T-helper 1 cell treated with Interleukin-12 subunit alpha and Interleukin-12 subunit beta and Interleukin-4 antibody, amounts not matched to agents 30 μg/mL and 1 μg/mL, for 36 hours (primary cell): Measurements from ENCODE around the gene RANBP9.

ENCODE experiments used
- H3K27ac Mint-ChIP-seq: one replicate; pipeline ENCODE4 v1.8.0; 2021; ENCODE audit warnings: mild to moderate bottlenecking, mixed read lengths
- H3K27me3 Mint-ChIP-seq: one replicate; pipeline ENCODE4 v1.8.0; 2021; ENCODE audit warnings: low read depth, mixed read lengths
- H3K36me3 Mint-ChIP-seq: one replicate; pipeline ENCODE4 v1.8.0; 2021; ENCODE audit warnings: low read depth, mixed read lengths
- H3K4me1 Mint-ChIP-seq: one replicate; pipeline ENCODE4 v1.8.0; 2021; ENCODE audit warnings: low read depth, mixed read lengths
- H3K4me3 Mint-ChIP-seq: one replicate; pipeline ENCODE4 v1.8.0; 2021; ENCODE audit warnings: mild to moderate bottlenecking, moderate library complexity, mixed read lengths
- H3K9me3 Mint-ChIP-seq: one replicate; pipeline ENCODE4 v1.8.0; 2021; ENCODE audit warnings: mixed read lengths

RANBP9 gene

GRCh38 chr6:13574149-13574570 is 137.5 kb downstream of the RANBP9 start:
- Mint-ChIP-seq H3K27me3 (no peaks in the 10 kb centered on the region), H3K27ac (peak overlapping the region; percentile 100), H3K4me1 (peaks cover 14% of the 10 kb centered on the region), H3K9me3 (peaks cover 6% of the 10 kb centered on the region), H3K4me3 (peak overlapping the region; percentile 99), H3K36me3 (peaks cover 1% of the 10 kb centered on the region)

DNA sequence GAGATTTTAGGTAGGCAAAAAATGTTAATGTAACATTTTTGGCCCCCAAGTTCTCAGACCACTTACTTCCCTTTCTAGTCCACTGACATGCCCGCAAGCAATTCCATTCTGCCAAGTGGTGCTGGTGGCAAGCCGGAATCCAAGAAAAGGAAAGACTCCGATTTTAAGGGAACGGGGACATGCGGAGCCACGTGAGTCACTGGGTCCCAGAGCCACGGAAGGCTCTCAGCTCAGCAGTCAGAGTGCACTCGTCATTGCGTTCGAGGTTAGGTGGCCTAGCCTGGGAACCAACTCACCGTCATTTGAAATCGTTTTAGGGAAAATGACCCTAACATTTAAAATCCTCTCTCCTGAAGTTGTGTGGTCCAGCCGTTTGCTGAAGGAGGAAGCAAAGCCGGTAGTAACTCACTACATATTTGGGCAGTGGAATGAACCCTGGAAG is 137.9 kb downstream of the RANBP9 start:
- H3K4me1 Mint-ChIP-seq: peaks cover 14% of the 10 kb centered on the region
- H3K36me3 Mint-ChIP-seq: peaks cover 1% of the 10 kb centered on the region
- peak overlapping the region; percentile 74 for H3K27ac Mint-ChIP-seq
- H3K27me3 Mint-ChIP-seq: peaks cover under 1% of the 10 kb centered on the region
- H3K4me3 Mint-ChIP-seq: peak overlapping the region; percentile 75
- H3K9me3 Mint-ChIP-seq: peaks cover 6% of the 10 kb centered on the region

DNA sequence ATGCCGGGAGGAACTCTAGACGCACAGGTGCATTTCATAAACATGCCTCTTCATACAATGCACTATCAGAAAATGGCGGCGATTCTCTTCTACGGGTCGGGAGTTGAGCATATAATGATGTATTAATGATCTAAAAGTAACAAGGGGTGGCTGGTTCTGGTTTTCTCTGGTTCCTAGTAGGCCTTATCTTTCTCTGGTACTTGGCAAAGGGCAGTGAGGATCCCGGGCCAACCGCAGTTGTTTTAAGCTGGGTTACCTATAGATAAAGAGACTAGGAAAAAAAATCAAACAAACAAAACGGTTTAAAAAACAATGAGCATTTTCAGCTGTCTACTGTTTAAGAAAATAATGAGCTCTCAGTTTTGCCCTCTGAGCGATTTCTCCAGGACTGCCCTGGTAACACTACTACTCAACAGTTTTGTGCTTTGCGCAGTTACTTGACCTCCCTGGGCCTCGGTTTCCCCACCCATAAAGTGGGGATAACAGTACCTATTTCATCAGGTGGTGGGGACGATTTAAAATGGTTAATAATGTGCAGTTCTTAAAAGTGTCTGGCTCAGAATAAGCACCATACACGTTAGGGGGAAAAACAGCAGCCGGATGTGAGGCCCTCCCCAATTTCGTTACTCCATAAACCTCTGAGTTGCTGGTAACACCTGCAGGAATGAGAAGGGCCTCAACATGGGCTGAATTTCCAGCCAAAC is 138.5 kb downstream of the RANBP9 start:
- H3K27me3 Mint-ChIP-seq: peaks cover 5% of the 10 kb centered on the region
- peak overlapping the region; percentile 75 for H3K4me3 Mint-ChIP-seq
- no peak overlapping the region for H3K27ac Mint-ChIP-seq
- peaks cover 1% of the 10 kb centered on the region for H3K36me3 Mint-ChIP-seq
- H3K4me1 Mint-ChIP-seq: peaks cover 14% of the 10 kb centered on the region
- H3K9me3 Mint-ChIP-seq: peaks cover 5% of the 10 kb centered on the region

DNA sequence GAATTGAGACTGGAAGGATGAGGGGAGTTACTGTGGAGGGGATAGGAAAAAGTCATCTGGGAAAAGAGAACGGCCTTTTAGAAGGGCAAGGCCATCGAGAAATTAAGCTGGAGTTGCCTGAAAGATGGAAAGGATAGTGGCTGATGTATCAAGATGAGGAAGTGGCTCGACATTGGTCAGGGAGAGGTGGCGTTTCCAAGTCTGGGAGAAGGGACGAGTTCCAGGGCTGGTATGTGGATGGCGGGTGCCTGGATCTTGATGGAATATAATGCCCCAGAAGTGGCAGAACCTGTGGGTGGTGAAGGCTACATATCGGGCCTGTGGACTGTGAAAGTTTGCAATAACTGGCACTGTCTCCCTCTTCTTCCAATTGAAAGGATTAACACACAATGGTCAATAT is 139.4 kb downstream of the RANBP9 start:
- no peaks in the 10 kb centered on the region for H3K9me3 Mint-ChIP-seq
- peaks cover 1% of the 10 kb centered on the region for H3K36me3 Mint-ChIP-seq
- H3K4me1 Mint-ChIP-seq: peaks cover 14% of the 10 kb centered on the region
- no peak overlapping the region for H3K4me3 Mint-ChIP-seq
- peaks cover 9% of the 10 kb centered on the region for H3K27me3 Mint-ChIP-seq
- no peak overlapping the region for H3K27ac Mint-ChIP-seq
